SK-N-SH treated with all-trans-retinoic acid at 6 μM for 48 hours (cell line): ENCODE measurements around the gene CCDC148.

Experiments used
- ATAC-seq: fragments of 200-7000 bp; cut with Tn5 transposase; 3 replicates; pipeline ENCODE4 v1.9.1; 2020; ENCODE audit warnings: mild to moderate bottlenecking, moderate library complexity
- ARNTL ChIP-seq: fragments of 450-650 bp; formaldehyde crosslinking; IDR thresholded peaks from 2 replicates; pipeline ENCODE4 v1.5.0; 2020; ENCODE audit warnings: low read depth, mild to moderate bottlenecking, moderate library complexity, borderline replicate concordance
- BACH2 ChIP-seq: fragments of 250-450 bp; sonication (Bioruptor Pico); IDR thresholded peaks from 2 replicates; pipeline ENCODE4 v1.9.0; 2021; ENCODE audit warnings: mild to moderate bottlenecking, borderline replicate concordance
- CSDC2 ChIP-seq: fragments of 250-450 bp; sonication (Bioruptor Pico); IDR thresholded peaks from 2 replicates; pipeline ENCODE4 v1.5.0; 2020; ENCODE audit warnings: mild to moderate bottlenecking, moderate library complexity
- ISL1 ChIP-seq: fragments of 250-450 bp; sonication (Bioruptor Pico); IDR thresholded peaks from 2 replicates; pipeline ENCODE4 v2.1.2; 2022; ENCODE audit warnings: mild to moderate bottlenecking, moderate library complexity
- OSR1 ChIP-seq: fragments of 250-450 bp; sonication (Bioruptor Pico); IDR thresholded peaks from 2 replicates; pipeline ENCODE4 v1.8.0; 2022; ENCODE audit warnings: moderate library complexity, mild to moderate bottlenecking, inconsistent platforms
- PPARA ChIP-seq: fragments of 250-450 bp; sonication (Bioruptor Pico); IDR thresholded peaks from 2 replicates; pipeline ENCODE4 v1.5.0; 2020; ENCODE audit warnings: mild to moderate bottlenecking, borderline replicate concordance
- SNAI2 ChIP-seq: fragments of 250-450 bp; sonication (Bioruptor Pico); IDR thresholded peaks from 2 replicates; pipeline ENCODE4 v1.5.0; 2020; ENCODE audit warnings: mild to moderate bottlenecking, moderate library complexity
- TCF4 ChIP-seq: fragments of 250-450 bp; sonication (Bioruptor Pico); IDR thresholded peaks from 2 replicates; pipeline ENCODE4 v1.8.0; 2021; ENCODE audit warnings: mild to moderate bottlenecking, moderate library complexity, borderline replicate concordance
- TOX ChIP-seq: fragments of 250-450 bp; sonication (Bioruptor Pico); IDR thresholded peaks from 2 replicates; pipeline ENCODE4 v1.8.0; 2021; ENCODE audit warnings: mild to moderate bottlenecking, moderate library complexity, borderline replicate concordance
- ZC3H10 ChIP-seq: fragments of 250-450 bp; sonication (Bioruptor Pico); IDR thresholded peaks from 2 replicates; pipeline ENCODE4 v1.5.1; 2021; ENCODE audit warnings: mild to moderate bottlenecking, moderate library complexity
- ZFP3 ChIP-seq: fragments of 250-450 bp; sonication (Bioruptor Pico); IDR thresholded peaks from 2 replicates; pipeline ENCODE4 v1.5.0; 2020; ENCODE audit warnings: mild to moderate bottlenecking, moderate library complexity
- ZFP30 ChIP-seq: fragments of 450-650 bp; formaldehyde crosslinking; IDR thresholded peaks from 2 replicates; pipeline ENCODE4 v1.5.0; 2022; ENCODE audit warnings: mild to moderate bottlenecking, moderate library complexity
- ZNF70 ChIP-seq: fragments of 450-650 bp; formaldehyde crosslinking; IDR thresholded peaks from 2 replicates; pipeline ENCODE4 v1.5.0; 2020; ENCODE audit warnings: mild to moderate bottlenecking, moderate library complexity
- ZNF8 ChIP-seq: fragments of 450-650 bp; formaldehyde crosslinking; IDR thresholded peaks from 2 replicates; pipeline ENCODE4 v1.5.0; 2020; ENCODE audit warnings: mild to moderate bottlenecking, moderate library complexity
- TF ChIP-seq, protein P1 (sequence below): fragments of 250-450 bp; sonication (Bioruptor Pico); IDR thresholded peaks from 2 replicates; pipeline ENCODE4 v1.5.1; 2020; ENCODE audit warnings: low read depth, mild to moderate bottlenecking, moderate library complexity
- TF ChIP-seq, protein P2 (sequence below): fragments of 250-450 bp; sonication (Bioruptor Pico); IDR thresholded peaks from 2 replicates; pipeline ENCODE4 v1.5.0; 2020; ENCODE audit warnings: mild to moderate bottlenecking, moderate library complexity
- TF ChIP-seq, protein P3 (sequence below): fragments of 250-450 bp; sonication (Bioruptor Pico); IDR thresholded peaks from 2 replicates; pipeline ENCODE4 v1.5.1; 2021; ENCODE audit warnings: mild to moderate bottlenecking, moderate library complexity
- TF ChIP-seq, protein P4 (sequence below): fragments of 250-450 bp; sonication (Bioruptor Pico); IDR thresholded peaks from 2 replicates; pipeline ENCODE4 v1.8.0; 2020; ENCODE audit warnings: mild to moderate bottlenecking, moderate library complexity, borderline replicate concordance

The CCDC148 gene

DNA sequence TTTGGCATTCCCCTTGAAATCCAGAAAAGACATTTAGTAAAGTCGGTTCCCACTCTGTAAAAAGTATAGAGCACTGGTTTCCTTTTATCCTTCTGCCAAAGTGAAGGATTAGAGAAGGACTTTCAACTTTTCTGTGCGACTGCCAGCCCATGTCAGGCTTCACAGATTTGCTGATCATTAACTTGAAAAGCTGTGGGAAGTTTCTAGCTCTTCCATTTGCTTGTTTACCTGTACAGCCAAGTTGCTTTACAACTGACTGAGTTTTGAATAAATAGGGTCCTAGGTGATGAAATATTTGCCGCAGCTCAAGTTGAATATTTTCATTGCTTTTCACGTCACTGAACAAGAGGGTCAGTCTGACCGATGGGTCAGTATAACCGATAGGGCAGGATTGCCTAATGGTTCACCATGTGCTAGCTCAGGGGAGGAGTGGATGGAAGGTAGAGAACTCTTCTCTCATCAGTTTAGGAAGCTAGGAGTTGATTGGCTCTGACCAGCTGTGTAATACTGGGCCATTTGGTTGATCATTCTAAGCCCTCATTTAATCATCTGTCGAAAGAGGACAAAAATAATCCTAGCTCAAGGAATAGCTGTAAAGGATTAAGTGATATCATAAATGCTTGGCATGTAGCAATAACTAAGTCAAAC, 324.5 kb downstream of the CCDC148 start:
- TF ChIP-seq TOX (CRISPR knock-in tag) (no peak), ARNTL (CRISPR knock-in tag) (no peak), ZFP30 (CRISPR knock-in tag) (no peak), TCF4 (CRISPR knock-in tag) (no peak)
- no peak for ATAC-seq

DNA sequence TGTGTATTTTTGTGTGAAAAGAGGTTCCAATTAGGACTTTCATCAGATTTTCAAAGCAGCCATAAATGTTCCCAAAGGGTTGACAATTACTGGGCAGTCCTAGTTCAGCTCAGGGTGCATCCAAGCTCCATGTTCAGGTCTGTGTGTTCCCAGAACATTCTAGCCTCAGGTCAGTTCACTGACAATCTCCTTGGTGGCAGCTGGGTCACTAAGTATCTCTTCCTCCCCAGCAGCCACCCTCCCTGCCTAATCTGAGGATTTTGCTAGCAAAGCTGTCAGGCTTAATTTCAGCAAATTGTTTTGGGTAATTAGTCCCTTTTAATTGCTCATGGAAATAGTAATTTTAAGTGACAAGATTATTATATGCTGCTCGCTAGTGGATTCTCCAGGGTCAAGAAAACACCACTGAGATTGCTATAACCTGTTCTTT, 325.1 kb downstream of the CCDC148 start:
- TF ChIP-seq, protein P1, sequence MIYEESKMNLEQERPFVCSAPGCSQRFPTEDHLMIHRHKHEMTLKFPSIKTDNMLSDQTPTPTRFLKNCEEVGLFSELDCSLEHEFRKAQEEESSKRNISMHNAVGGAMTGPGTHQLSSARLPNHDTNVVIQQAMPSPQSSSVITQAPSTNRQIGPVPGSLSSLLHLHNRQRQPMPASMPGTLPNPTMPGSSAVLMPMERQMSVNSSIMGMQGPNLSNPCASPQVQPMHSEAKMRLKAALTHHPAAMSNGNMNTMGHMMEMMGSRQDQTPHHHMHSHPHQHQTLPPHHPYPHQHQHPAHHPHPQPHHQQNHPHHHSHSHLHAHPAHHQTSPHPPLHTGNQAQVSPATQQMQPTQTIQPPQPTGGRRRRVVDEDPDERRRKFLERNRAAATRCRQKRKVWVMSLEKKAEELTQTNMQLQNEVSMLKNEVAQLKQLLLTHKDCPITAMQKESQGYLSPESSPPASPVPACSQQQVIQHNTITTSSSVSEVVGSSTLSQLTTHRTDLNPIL (CRISPR knock-in tag): no peak
- TF ChIP-seq, protein P2, sequence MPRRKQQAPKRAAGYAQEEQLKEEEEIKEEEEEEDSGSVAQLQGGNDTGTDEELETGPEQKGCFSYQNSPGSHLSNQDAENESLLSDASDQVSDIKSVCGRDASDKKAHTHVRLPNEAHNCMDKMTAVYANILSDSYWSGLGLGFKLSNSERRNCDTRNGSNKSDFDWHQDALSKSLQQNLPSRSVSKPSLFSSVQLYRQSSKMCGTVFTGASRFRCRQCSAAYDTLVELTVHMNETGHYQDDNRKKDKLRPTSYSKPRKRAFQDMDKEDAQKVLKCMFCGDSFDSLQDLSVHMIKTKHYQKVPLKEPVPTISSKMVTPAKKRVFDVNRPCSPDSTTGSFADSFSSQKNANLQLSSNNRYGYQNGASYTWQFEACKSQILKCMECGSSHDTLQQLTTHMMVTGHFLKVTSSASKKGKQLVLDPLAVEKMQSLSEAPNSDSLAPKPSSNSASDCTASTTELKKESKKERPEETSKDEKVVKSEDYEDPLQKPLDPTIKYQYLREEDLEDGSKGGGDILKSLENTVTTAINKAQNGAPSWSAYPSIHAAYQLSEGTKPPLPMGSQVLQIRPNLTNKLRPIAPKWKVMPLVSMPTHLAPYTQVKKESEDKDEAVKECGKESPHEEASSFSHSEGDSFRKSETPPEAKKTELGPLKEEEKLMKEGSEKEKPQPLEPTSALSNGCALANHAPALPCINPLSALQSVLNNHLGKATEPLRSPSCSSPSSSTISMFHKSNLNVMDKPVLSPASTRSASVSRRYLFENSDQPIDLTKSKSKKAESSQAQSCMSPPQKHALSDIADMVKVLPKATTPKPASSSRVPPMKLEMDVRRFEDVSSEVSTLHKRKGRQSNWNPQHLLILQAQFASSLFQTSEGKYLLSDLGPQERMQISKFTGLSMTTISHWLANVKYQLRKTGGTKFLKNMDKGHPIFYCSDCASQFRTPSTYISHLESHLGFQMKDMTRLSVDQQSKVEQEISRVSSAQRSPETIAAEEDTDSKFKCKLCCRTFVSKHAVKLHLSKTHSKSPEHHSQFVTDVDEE: no peak
- no peak for TF ChIP-seq SNAI2 (CRISPR knock-in tag)
- TF ChIP-seq ISL1 (CRISPR knock-in tag): no peak
- TF ChIP-seq TCF4 (CRISPR knock-in tag): no peak
- TF ChIP-seq, all 23 proteins: peak for 0
- no peak for ATAC-seq

DNA sequence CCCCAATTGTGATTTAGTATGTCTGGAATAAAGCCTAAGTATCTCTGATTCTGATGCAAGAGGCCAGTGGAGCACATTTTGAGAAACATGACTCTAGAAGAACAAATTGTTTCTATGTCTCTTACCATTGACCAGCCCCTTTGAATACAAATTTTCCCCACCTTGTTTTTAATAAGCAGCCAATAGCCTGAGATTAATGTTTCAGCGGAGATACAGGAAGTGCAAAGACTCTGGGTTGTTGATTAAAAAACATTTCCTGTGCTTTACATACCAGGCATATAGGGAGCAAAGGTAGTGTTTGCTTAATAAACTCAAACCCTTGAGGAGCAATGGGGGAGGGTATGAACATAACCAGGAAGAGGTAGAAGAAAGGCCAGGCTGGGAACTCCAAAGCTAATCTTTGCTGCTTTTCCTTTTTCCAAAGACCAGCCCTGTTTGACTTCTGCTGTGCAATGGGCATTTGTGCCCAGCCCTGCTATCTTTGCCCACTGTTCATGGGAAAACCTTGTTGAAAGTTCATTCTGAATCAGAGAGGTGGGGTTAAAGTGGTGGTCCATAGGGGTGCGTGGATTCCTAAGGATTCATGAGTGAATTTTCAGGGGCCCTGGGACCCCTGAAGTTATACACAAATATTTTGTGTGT, 325.6 kb downstream of the CCDC148 start:
- TF ChIP-seq, protein P3, sequence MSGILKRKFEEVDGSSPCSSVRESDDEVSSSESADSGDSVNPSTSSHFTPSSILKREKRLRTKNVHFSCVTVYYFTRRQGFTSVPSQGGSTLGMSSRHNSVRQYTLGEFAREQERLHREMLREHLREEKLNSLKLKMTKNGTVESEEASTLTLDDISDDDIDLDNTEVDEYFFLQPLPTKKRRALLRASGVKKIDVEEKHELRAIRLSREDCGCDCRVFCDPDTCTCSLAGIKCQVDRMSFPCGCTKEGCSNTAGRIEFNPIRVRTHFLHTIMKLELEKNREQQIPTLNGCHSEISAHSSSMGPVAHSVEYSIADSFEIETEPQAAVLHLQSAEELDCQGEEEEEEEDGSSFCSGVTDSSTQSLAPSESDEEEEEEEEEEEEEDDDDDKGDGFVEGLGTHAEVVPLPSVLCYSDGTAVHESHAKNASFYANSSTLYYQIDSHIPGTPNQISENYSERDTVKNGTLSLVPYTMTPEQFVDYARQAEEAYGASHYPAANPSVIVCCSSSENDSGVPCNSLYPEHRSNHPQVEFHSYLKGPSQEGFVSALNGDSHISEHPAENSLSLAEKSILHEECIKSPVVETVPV: no peak
- no peak for TF ChIP-seq TOX (CRISPR knock-in tag)
- TF ChIP-seq BACH2: no peak
- TF ChIP-seq ZNF70: no peak
- TF ChIP-seq ZFP3 (CRISPR knock-in tag): no peak
- TF ChIP-seq, protein P1 (CRISPR knock-in tag): no peak
- no peak for TF ChIP-seq ARNTL (CRISPR knock-in tag)
- ATAC-seq: no peak

DNA sequence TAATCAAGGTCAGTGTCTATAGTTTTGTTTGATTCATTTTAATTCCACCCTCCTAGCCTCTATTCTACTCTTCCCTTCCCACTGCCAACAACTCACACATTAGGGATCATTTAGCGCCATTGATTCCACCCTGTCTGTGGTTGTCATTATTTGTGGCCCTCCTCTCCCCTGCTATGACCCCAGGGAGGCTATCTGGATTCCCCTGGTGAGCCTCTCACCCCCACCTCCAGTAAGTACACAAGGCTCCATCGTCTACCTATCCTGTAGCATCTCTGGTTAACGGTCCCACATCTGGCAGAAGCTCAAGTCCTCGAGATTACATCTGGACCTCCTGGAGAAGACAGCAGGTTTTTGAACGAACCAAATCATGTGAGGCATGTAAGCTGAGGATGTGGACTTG, 327.5 kb downstream of the CCDC148 start:
- TF ChIP-seq, protein P3: no peak
- TF ChIP-seq ZNF8: no peak
- no peak for TF ChIP-seq SNAI2 (CRISPR knock-in tag)
- TF ChIP-seq ZFP3 (CRISPR knock-in tag): no peak
- no peak for TF ChIP-seq PPARA
- ATAC-seq: no peak

DNA sequence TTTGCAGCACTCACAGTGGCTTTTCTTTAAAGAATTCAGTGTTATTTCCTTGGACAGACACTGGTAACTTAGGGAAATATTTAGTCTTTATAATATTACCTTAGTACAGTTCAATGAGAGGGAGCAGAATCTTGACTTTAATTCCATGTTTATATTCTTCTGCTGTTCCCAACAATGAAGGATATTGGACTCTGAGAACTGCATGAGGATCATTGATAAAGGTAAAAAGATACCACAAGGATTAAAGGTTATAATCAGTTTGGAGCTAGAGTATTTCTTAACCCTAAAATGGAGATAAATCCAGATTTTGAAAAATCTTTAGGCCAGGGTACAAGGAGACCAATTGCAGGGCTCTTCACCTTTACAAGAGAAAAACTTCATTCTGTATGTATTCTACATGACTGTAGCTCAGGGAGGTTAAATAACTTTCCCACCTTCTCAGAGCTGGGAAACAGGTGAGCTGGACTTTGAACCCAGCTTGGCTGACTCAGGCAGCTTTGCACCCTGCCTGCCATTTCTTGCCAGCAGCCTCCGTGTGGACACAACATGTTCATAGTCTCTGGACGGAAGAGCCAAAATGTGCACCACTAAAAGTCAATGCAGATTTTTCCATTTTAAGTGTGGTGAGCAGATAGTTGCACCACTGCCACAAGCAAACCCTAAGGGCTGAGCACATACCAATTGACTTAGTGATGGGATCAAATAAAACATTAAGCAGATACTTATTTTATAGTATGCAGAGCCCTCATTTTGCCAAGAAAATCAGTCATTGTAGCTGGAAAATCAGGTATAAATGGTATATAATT, 328.2 kb downstream of the CCDC148 start:
- no peak for ATAC-seq
- TF ChIP-seq OSR1 (CRISPR knock-in tag) (no peak), ZFP3 (CRISPR knock-in tag) (no peak), BACH2 (no peak), ZNF8 (no peak), ZNF70 (no peak), CSDC2 (CRISPR knock-in tag) (no peak), ZC3H10 (CRISPR knock-in tag) (no peak)
- TF ChIP-seq, protein P4, sequence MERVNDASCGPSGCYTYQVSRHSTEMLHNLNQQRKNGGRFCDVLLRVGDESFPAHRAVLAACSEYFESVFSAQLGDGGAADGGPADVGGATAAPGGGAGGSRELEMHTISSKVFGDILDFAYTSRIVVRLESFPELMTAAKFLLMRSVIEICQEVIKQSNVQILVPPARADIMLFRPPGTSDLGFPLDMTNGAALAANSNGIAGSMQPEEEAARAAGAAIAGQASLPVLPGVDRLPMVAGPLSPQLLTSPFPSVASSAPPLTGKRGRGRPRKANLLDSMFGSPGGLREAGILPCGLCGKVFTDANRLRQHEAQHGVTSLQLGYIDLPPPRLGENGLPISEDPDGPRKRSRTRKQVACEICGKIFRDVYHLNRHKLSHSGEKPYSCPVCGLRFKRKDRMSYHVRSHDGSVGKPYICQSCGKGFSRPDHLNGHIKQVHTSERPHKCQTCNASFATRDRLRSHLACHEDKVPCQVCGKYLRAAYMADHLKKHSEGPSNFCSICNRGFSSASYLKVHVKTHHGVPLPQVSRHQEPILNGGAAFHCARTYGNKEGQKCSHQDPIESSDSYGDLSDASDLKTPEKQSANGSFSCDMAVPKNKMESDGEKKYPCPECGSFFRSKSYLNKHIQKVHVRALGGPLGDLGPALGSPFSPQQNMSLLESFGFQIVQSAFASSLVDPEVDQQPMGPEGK (CRISPR knock-in tag): no peak
- TF ChIP-seq, protein P1 (CRISPR knock-in tag): no peak
